HCT116 (cell line): ENCODE data around the gene ACE2. TPM values are rescaled to one million over a fixed set of nuclear protein-coding genes. Genes with fewer than 3 reads are reported as not detected.

ENCODE experiments used
- ATAC-seq: fragments of 200-7000 bp; cut with Tn5 transposase; 2 replicates; pipeline ENCODE4 v1.9.1; 2020; ENCODE audit warnings: mild to moderate bottlenecking, moderate library complexity
- BruUV-seq: library from RNA; stranded (reverse); fragments of 400-500 nt; replicated peaks from 2 replicates; lab custom pipeline; 2021; lab: Mats Ljungman, UMichigan
- CTCF ChIA-PET: fragments of 300-600 bp; sonication (Branson Sonifier 250); formaldehyde crosslinking; loops from one replicate; lab custom pipeline; 2021; ENCODE audit warnings: antibody characterized with exemption; lab: Charles Lee
- POLR2A ChIA-PET: fragments of 300-600, 350-600 bp; sonication (Branson Sonifier 250); formaldehyde crosslinking; loops from one replicate; lab custom pipeline; 2021; ENCODE audit warnings: antibody characterized with exemption; lab: Charles Lee
- RAD21 ChIA-PET, 2 experiments: fragments of 300-600 bp; sonication (Branson Sonifier 250); formaldehyde crosslinking; loops; one replicate each; lab custom pipeline; 2023; ENCODE audit warnings: low total read pairs in 2 of 2; ENCODE audit not compliant: uncharacterized antibody in 2 of 2, unreplicated experiment in 2 of 2, low non-redundant PET in 1 of 2; lab: Charles Lee
- DNase-seq: peaks from one replicate; pipeline ENCODE4 v3.0.0-alpha.2; 2010; ENCODE audit warnings: low read depth, low spot score
- H2AFZ ChIP-seq: fragments of 200-600 bp; shearing (Covaris generic), sonication (generic); 2 replicates; pipeline ENCODE4 v1.6.1; 2017; ENCODE audit warnings: low read depth, mixed run types, mixed read lengths, antibody characterized with exemption, low read length; ENCODE audit not compliant: poor library complexity, severe bottlenecking
- H3K27ac ChIP-seq: 2 replicates; pipeline ENCODE4 v1.5.1; 2012; ENCODE audit warnings: low read depth, low read length
- H3K27me3 ChIP-seq: fragments of 200-600 bp; sonication (generic); 2 replicates; pipeline ENCODE4 v1.6.1; 2016; ENCODE audit warnings: mixed run types, low read length, mixed read lengths; ENCODE audit not compliant: insufficient read depth
- H3K36me3 ChIP-seq, 2 experiments: fragments of 200-500 bp in 1 of 2; fragments of 200-600 bp in 1 of 2; sonication (Bioruptor generic) in 1 of 2; sonication (generic) in 1 of 2; 2 replicates each; pipeline versions ENCODE4 v1.5.1 to v1.6.1; 2014 to 2016; ENCODE audit warnings: low read length in 2 of 2, inconsistent platforms in 1 of 2, mixed read lengths in 1 of 2, mixed run types in 1 of 2; ENCODE audit not compliant: insufficient read depth in 2 of 2, control insufficient read depth in 1 of 2
- H3K4me1 ChIP-seq, 2 experiments: fragments of 200-600 bp in 1 of 2; sonication (generic) in 1 of 2; 2 replicates each; pipeline versions ENCODE4 v1.5.1 to v1.6.1; 2012 to 2017; ENCODE audit warnings: low read length in 2 of 2, inconsistent platforms in 1 of 2, mild to moderate bottlenecking in 1 of 2, mixed read lengths in 1 of 2, mixed run types in 1 of 2, moderate library complexity in 1 of 2; ENCODE audit not compliant: insufficient read depth in 2 of 2, control insufficient read depth in 1 of 2
- H3K4me2 ChIP-seq: fragments of 200-600 bp; sonication (generic); 2 replicates; pipeline ENCODE4 v1.6.1; 2017; ENCODE audit warnings: mixed run types, low read length, mixed read lengths
- H3K4me3 ChIP-seq, 2 experiments: fragments of 200-600 bp in 1 of 2; sonication (generic) in 1 of 2; replicated peaks in 1 of 2; 2 replicates each; pipeline ENCODE4 v1.5.1; 2011 to 2016; ENCODE audit warnings: low read length in 2 of 2, control low read depth in 1 of 2, low read depth in 1 of 2, mild to moderate bottlenecking in 1 of 2, mixed read lengths in 1 of 2, mixed run types in 1 of 2
- H3K79me2 ChIP-seq: fragments of 200-600 bp; sonication (generic); 2 replicates; pipeline ENCODE4 v1.6.1; 2017; ENCODE audit warnings: mild to moderate bottlenecking, mixed run types, low read length, moderate library complexity, mixed read lengths; ENCODE audit not compliant: insufficient read depth
- H3K9ac ChIP-seq: fragments of 200-600 bp; sonication (generic); 2 replicates; pipeline ENCODE4 v1.6.1; 2016; ENCODE audit warnings: low read length, mixed read lengths
- H3K9me2 ChIP-seq: fragments of 200-600 bp; sonication (generic), shearing (Covaris generic); 2 replicates; pipeline ENCODE4 v1.6.1; 2017; ENCODE audit warnings: mixed run types, mild to moderate bottlenecking, moderate library complexity; ENCODE audit not compliant: insufficient read depth
- H3K9me3 ChIP-seq, 2 experiments: fragments of 200-500 bp in 1 of 2; fragments of 200-600 bp in 1 of 2; sonication (Bioruptor generic) in 1 of 2; sonication (generic) in 1 of 2; 2 replicates each; pipeline ENCODE4 v1.6.1; 2014 to 2017; ENCODE audit warnings: low read length in 2 of 2, mixed read lengths in 2 of 2, inconsistent platforms in 1 of 2, low read depth in 1 of 2, mild to moderate bottlenecking in 1 of 2, mixed run types in 1 of 2, moderate library complexity in 1 of 2; ENCODE audit not compliant: control insufficient read depth in 1 of 2, insufficient read depth in 1 of 2
- H4K20me1 ChIP-seq: fragments of 200-600 bp; sonication (generic), shearing (Covaris generic); 2 replicates; pipeline ENCODE4 v1.6.1; 2017; ENCODE audit warnings: mixed run types, mild to moderate bottlenecking, moderate library complexity; ENCODE audit not compliant: insufficient read depth
- CTCF ChIP-seq, 3 experiments: fragments of 200-600 bp in 1 of 3; sonication (generic) in 1 of 3; IDR thresholded peaks in 2 of 3; conservative IDR thresholded peaks in 1 of 3; 2 replicates each; pipeline ENCODE4 v1.5.1; 2012 to 2017; ENCODE audit warnings: low read depth in 2 of 3, low read length in 2 of 3, antibody characterized with exemption in 1 of 3, borderline replicate concordance in 1 of 3, control low read depth in 1 of 3, mild to moderate bottlenecking in 1 of 3, mixed read lengths in 1 of 3, mixed run types in 1 of 3, moderate library complexity in 1 of 3; ENCODE audit not compliant: insufficient read depth in 1 of 3
- ELF1 ChIP-seq: IDR thresholded peaks from 2 replicates; pipeline ENCODE4 v1.6.1; 2012; ENCODE audit warnings: low read depth, borderline replicate concordance
- EZH2phosphoT487 ChIP-seq: fragments of 200-600 bp; IDR thresholded peaks from 2 replicates; pipeline ENCODE4 v1.6.1; 2018; ENCODE audit warnings: antibody characterized with exemption, borderline replicate concordance
- JUND ChIP-seq: IDR thresholded peaks from 2 replicates; pipeline ENCODE4 v1.6.1; 2012
- POLR2AphosphoS5 ChIP-seq: IDR thresholded peaks from 2 replicates; pipeline ENCODE4 v1.6.1; 2011; ENCODE audit warnings: mild to moderate bottlenecking, low read depth, low read length, moderate library complexity
- RAD21 ChIP-seq: IDR thresholded peaks from 2 replicates; pipeline ENCODE4 v1.6.1; 2012; ENCODE audit warnings: low read depth, mild to moderate bottlenecking
- REST ChIP-seq: IDR thresholded peaks from 2 replicates; pipeline ENCODE4 v1.6.1; 2012; ENCODE audit warnings: low read depth
- SIN3A ChIP-seq: IDR thresholded peaks from 2 replicates; pipeline ENCODE4 v1.6.1; 2012; ENCODE audit warnings: low read depth
- SRF ChIP-seq: IDR thresholded peaks from 2 replicates; pipeline ENCODE4 v1.6.1; 2012; ENCODE audit warnings: low read depth
- intact Hi-C: fragments of 100-400 bp; cut with micrococcal nuclease; formaldehyde crosslinking; loops from 2 replicates; pipeline ENCODE4 v1.10.0; 2022
- total RNA-seq: library from RNA; stranded (reverse); gene quantifications from one replicate; pipeline ENCODE4 v1.2.1, GENCODE V29; 2021; ENCODE audit not compliant: unreplicated experiment

ACE2 gene
- total RNA-seq, 1 experiment from 2014 or later, result not detected

GRCh38 chrX:15606136-15606535, 5.4 kb upstream of the ACE2 start (continued):
- no peak for TF ChIP-seq CTCF (IDR thresholded peaks at IDR 0.05 in 2 of 3, conservative IDR thresholded peaks at IDR 0.05 in 1 of 3; ENCODE audit: borderline replicate concordance in 1 of 3, insufficient read depth in 1 of 3, low read depth in 2 of 3, low read length in 2 of 3)
- TF ChIP-seq ELF1, result no peak
- TF ChIP-seq SIN3A, result no peak
- TF ChIP-seq RAD21, result no peak
- TF ChIP-seq EZH2phosphoT487, result no peak
- TF ChIP-seq, all 23 proteins: peak for 0

GRCh38 chrX:15605226-15605625, 4.5 kb upstream of the ACE2 start:
- CTCF ChIA-PET, result no interaction called here
- no peak overlapping the region for H3K4me3 ChIP-seq
- BruUV-seq, result no TSS peak
- H4K20me1 ChIP-seq, result no peaks in the 10 kb centered on the region
- H3K79me2 ChIP-seq, result no peaks in the 10 kb centered on the region
- no peak overlapping the region for H3K27ac ChIP-seq
- no peak overlapping the region for H3K4me2 ChIP-seq
- no peak for TF ChIP-seq SIN3A
- TF ChIP-seq ELF1, result no peak
- no peak for TF ChIP-seq RAD21
- no peak for TF ChIP-seq REST
- TF ChIP-seq SRF, result no peak
- no peak for TF ChIP-seq POLR2AphosphoS5
- no peak for TF ChIP-seq JUND
- no peak overlapping the region for H3K9ac ChIP-seq
- DNase-seq (no peak), ATAC-seq (no peak)
- no peaks in the 10 kb centered on the region for H3K9me2 ChIP-seq
- no peaks in the 10 kb centered on the region for H3K27me3 ChIP-seq
- H3K9me3 ChIP-seq, result no peaks in the 10 kb centered on the region
- POLR2A ChIA-PET, result no interaction called here
- peaks cover 0 to 5% of the 10 kb centered on the region in 2 experiments; a peak in 2 of 4 replicates for H3K4me1 ChIP-seq
- H2AFZ ChIP-seq, result no peak overlapping the region
- RAD21 ChIA-PET, result no interaction called here
- intact Hi-C loops, result no loop called here
- no peaks in the 10 kb centered on the region for H3K36me3 ChIP-seq
